K562 (cell line): ENCODE results near the gene TMEM260.

Experiments used
- TOE1 ChIP-seq, 2 experiments: fragments of 450-650 bp in 1 of 2; sonication (generic) in 1 of 2; formaldehyde crosslinking in 1 of 2; IDR thresholded peaks; 2 replicates each; pipeline versions ENCODE4 v1.7.1 to v1.8.0; 2016 to 2022; ENCODE audit warnings: borderline replicate concordance in 2 of 2, mild to moderate bottlenecking in 2 of 2, antibody characterized with exemption in 1 of 2, inconsistent platforms in 1 of 2, low read depth in 1 of 2, missing genetic modification reagents in 1 of 2, moderate library complexity in 1 of 2
- USF1 ChIP-seq: sonication (generic); formaldehyde crosslinking; IDR thresholded peaks from 2 replicates; pipeline ENCODE4 v1.9.0; 2022; ENCODE audit warnings: mild to moderate bottlenecking, missing genetic modification reagents

GRCh38 chr14:56649382-56649781 is 69.8 kb downstream of the TMEM260 start:
- TF ChIP-seq TOE1 (IDR thresholded peaks at IDR 0.05; ENCODE audit: borderline replicate concordance) (no peak), TOE1 (CRISPR knock-in tag; IDR thresholded peaks at IDR 0.05; ENCODE audit: borderline replicate concordance, low read depth) (no peak), USF1 (CRISPR knock-in tag) (no peak)
